ENCODE measurements around the gene KRTAP20-1.

Gene KRTAP20-1

GRCh38 chr21:30634906-30635305 lies 18.7 kb downstream of the KRTAP20-1 start, which contains the start of gene KRTAP20-2:
Gene KRTAP20-2, plus strand, starts transcription at chr21:30635206. Its CDS starts 58 bp downstream, at chr21:30635264.
- no peaks in the 10 kb centered on the region for H3K27me3 ChIP-seq (ENCODE audit: insufficient read depth, poor library complexity, severe bottlenecking)
- H3K4me3 ChIP-seq (replicated peaks; ENCODE audit: insufficient read depth, low read length), result no peak within 1 kb of the TSS
- no peak for TF ChIP-seq POLR2AphosphoS5 (IDR thresholded peaks at IDR 0.05; ENCODE audit: low read depth)
- TF ChIP-seq, protein P1, sequence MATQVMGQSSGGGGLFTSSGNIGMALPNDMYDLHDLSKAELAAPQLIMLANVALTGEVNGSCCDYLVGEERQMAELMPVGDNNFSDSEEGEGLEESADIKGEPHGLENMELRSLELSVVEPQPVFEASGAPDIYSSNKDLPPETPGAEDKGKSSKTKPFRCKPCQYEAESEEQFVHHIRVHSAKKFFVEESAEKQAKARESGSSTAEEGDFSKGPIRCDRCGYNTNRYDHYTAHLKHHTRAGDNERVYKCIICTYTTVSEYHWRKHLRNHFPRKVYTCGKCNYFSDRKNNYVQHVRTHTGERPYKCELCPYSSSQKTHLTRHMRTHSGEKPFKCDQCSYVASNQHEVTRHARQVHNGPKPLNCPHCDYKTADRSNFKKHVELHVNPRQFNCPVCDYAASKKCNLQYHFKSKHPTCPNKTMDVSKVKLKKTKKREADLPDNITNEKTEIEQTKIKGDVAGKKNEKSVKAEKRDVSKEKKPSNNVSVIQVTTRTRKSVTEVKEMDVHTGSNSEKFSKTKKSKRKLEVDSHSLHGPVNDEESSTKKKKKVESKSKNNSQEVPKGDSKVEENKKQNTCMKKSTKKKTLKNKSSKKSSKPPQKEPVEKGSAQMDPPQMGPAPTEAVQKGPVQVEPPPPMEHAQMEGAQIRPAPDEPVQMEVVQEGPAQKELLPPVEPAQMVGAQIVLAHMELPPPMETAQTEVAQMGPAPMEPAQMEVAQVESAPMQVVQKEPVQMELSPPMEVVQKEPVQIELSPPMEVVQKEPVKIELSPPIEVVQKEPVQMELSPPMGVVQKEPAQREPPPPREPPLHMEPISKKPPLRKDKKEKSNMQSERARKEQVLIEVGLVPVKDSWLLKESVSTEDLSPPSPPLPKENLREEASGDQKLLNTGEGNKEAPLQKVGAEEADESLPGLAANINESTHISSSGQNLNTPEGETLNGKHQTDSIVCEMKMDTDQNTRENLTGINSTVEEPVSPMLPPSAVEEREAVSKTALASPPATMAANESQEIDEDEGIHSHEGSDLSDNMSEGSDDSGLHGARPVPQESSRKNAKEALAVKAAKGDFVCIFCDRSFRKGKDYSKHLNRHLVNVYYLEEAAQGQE (IDR thresholded peaks at IDR 0.05; ENCODE audit: insufficient replicate concordance, low read depth), result no peak
- TF ChIP-seq CTCF (IDR thresholded peaks at IDR 0.05; ENCODE audit: insufficient read depth, low read length), result no peak
- no peak for TF ChIP-seq GABPA (IDR thresholded peaks at IDR 0.05; ENCODE audit: low read depth)
- TF ChIP-seq SPI1 (IDR thresholded peaks at IDR 0.05; ENCODE audit: borderline replicate concordance, low read depth), result no peak
- no peak for DNase-seq (ENCODE audit: low read depth in 1 of 2, low spot score in 1 of 2)
- H3K27ac ChIP-seq (replicated peaks), result no peak within 1 kb of the TSS

GRCh38 chr21:30638686-30639085 lies 22.5 kb downstream of the KRTAP20-1 start:
- H3K4me3 ChIP-seq (replicated peaks; ENCODE audit: insufficient read depth, low read length), result no peak overlapping the region
- no peak for DNase-seq (ENCODE audit: low read depth in 1 of 2, low spot score in 1 of 2)
- no peaks in the 10 kb centered on the region for H3K27me3 ChIP-seq (ENCODE audit: insufficient read depth, poor library complexity, severe bottlenecking)
- TF ChIP-seq SPI1 (IDR thresholded peaks at IDR 0.05; ENCODE audit: borderline replicate concordance, low read depth) (no peak), GABPA (IDR thresholded peaks at IDR 0.05; ENCODE audit: low read depth) (no peak), POLR2AphosphoS5 (IDR thresholded peaks at IDR 0.05; ENCODE audit: low read depth) (no peak), CTCF (IDR thresholded peaks at IDR 0.05; ENCODE audit: insufficient read depth, low read length) (no peak)
- TF ChIP-seq, protein P1 (IDR thresholded peaks at IDR 0.05; ENCODE audit: insufficient replicate concordance, low read depth), result no peak
- no peak overlapping the region for H3K27ac ChIP-seq (replicated peaks)

DNA sequence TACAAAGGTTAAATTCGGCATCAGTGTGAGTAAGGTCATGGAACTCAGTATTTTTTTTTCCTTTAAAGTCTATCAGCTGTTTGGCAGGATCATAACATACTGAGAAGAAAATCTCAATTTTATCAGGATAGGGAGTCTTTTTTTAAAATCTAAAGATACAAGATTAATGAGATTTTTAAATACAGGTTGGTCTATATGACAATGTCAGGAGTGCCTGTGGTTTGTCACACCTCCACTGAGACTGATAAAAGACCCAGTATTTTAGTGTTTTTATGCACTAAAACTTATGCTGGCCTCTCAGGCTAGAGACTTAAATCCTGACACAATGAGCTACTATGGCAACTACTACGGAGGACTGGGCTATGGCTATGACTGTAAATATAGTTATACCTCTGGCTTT lies 26.3 kb downstream of the KRTAP20-1 start, which contains the start of gene KRTAP20-3:
KRTAP20-3 (plus strand) TSS at position 301 of the 400 bp plus-strand sequence.
- Histone ChIP-seq H3K27ac (replicated peaks) (no peak within 1 kb of the TSS), H3K4me3 (replicated peaks; ENCODE audit: insufficient read depth, low read length) (no peak within 1 kb of the TSS), H3K27me3 (ENCODE audit: insufficient read depth, poor library complexity, severe bottlenecking) (no peaks in the 10 kb centered on the region)
- no peak for DNase-seq (ENCODE audit: low read depth in 1 of 2, low spot score in 1 of 2)
- TF ChIP-seq SPI1 (IDR thresholded peaks at IDR 0.05; ENCODE audit: borderline replicate concordance, low read depth) (no peak), CTCF (IDR thresholded peaks at IDR 0.05; ENCODE audit: insufficient read depth, low read length) (no peak), POLR2AphosphoS5 (IDR thresholded peaks at IDR 0.05; ENCODE audit: low read depth) (no peak)
- TF ChIP-seq, protein P1 (IDR thresholded peaks at IDR 0.05; ENCODE audit: insufficient replicate concordance, low read depth), result no peak

Data from HL-60 (cell line).